OCI-LY3 (cell line): ENCODE data around the gene CASQ2.

ENCODE experiments used
- H2AFZ ChIP-seq: fragments of 200-600, 300-600 bp; shearing (Covaris generic); 2 replicates; pipeline ENCODE4 v1.6.0; 2014; ENCODE audit warnings: antibody characterized with exemption, low read depth, low read length
- H3K27ac ChIP-seq: fragments of 200-600, 300-600 bp; sonication (generic); 2 replicates; pipeline ENCODE4 v1.5.1; 2014; ENCODE audit warnings: mild to moderate bottlenecking, low read length, moderate library complexity, mixed read lengths
- H3K27me3 ChIP-seq: fragments of 200-600, 300-600 bp; sonication (generic); 2 replicates; pipeline ENCODE4 v1.6.1; 2014; ENCODE audit warnings: low read depth, low read length, mixed read lengths
- H3K36me3 ChIP-seq: fragments of 200-600, 300-600 bp; sonication (generic); replicated peaks from 2 replicates; pipeline ENCODE3; 2014; ENCODE audit warnings: low read depth, low read length, mixed read lengths
- H3K4me1 ChIP-seq: fragments of 300-600, 200-600 bp; sonication (generic); 2 replicates; pipeline ENCODE4 v1.6.1; 2014; ENCODE audit warnings: low read length, mixed read lengths
- H3K4me2 ChIP-seq: fragments of 200-600, 300-600 bp; sonication (generic); 2 replicates; pipeline ENCODE4 v1.6.1; 2014; ENCODE audit warnings: low read length, mixed read lengths
- H3K4me3 ChIP-seq: fragments of 300-600, 200-600 bp; sonication (generic); 2 replicates; pipeline ENCODE4 v1.5.1; 2014; ENCODE audit warnings: antibody characterized with exemption, mild to moderate bottlenecking, low read length, moderate library complexity
- H3K79me2 ChIP-seq: fragments of 300-600, 200-600 bp; shearing (Covaris generic); 2 replicates; pipeline ENCODE4 v1.6.1; 2014; ENCODE audit warnings: mild to moderate bottlenecking, low read length, mixed read lengths
- H3K9ac ChIP-seq: fragments of 300-600, 200-600 bp; shearing (Covaris generic); 2 replicates; pipeline ENCODE4 v1.6.0; 2014; ENCODE audit warnings: mild to moderate bottlenecking, low read length, moderate library complexity
- H3K9me3 ChIP-seq: fragments of 200-600, 300-600 bp; shearing (Covaris generic); 2 replicates; pipeline ENCODE4 v1.6.1; 2014; ENCODE audit warnings: low read length, mixed read lengths; ENCODE audit not compliant: insufficient read depth
- H4K20me1 ChIP-seq: fragments of 200-600, 300-600 bp; sonication (generic); 2 replicates; pipeline ENCODE4 v1.6.1; 2016; ENCODE audit warnings: low read length, mixed read lengths; ENCODE audit not compliant: insufficient read depth
- CTCF ChIP-seq: fragments of 200-600, 300-600 bp; sonication (generic); IDR thresholded peaks from 2 replicates; pipeline ENCODE4 v1.5.1; 2014; ENCODE audit warnings: antibody characterized with exemption, low read length, low read depth
- EZH2phosphoT487 ChIP-seq: fragments of 200-600 bp; shearing (Covaris generic); IDR thresholded peaks from 2 replicates; pipeline ENCODE4 v1.6.1; 2018; ENCODE audit warnings: antibody characterized with exemption, mixed run types, low read depth

CASQ2 gene

GRCh38 chr1:115672224-115673009, 96.1 kb downstream of the CASQ2 start:
- no peaks in the 10 kb centered on the region for H3K79me2 ChIP-seq
- no peaks in the 10 kb centered on the region for H4K20me1 ChIP-seq
- no peak overlapping the region for H3K4me3 ChIP-seq
- no peak overlapping the region for H3K27ac ChIP-seq
- peaks cover 4% of the 10 kb centered on the region; the same call in 1 of the 2 replicates for H3K4me1 ChIP-seq
- H3K27me3 ChIP-seq, result no peaks in the 10 kb centered on the region
- no peak overlapping the region for H3K9ac ChIP-seq
- H3K4me2 ChIP-seq, result no peak overlapping the region
- H2AFZ ChIP-seq, result no peak overlapping the region
- TF ChIP-seq CTCF, result no peak
- no peak for TF ChIP-seq EZH2phosphoT487
- H3K36me3 ChIP-seq, result no peaks in the 10 kb centered on the region
- no peaks in the 10 kb centered on the region for H3K9me3 ChIP-seq

GRCh38 chr1:115671176-115671934, 97.2 kb downstream of the CASQ2 start:
- no peak overlapping the region for H3K9ac ChIP-seq
- no peaks in the 10 kb centered on the region for H3K79me2 ChIP-seq

GRCh38 chr1:115670476-115671175, 97.9 kb downstream of the CASQ2 start:
- TF ChIP-seq EZH2phosphoT487, result no peak
- no peak for TF ChIP-seq CTCF
- peaks cover 4% of the 10 kb centered on the region; the same call in 1 of the 2 replicates for H3K4me1 ChIP-seq
- no peaks in the 10 kb centered on the region for H3K27me3 ChIP-seq
- no peak overlapping the region for H3K27ac ChIP-seq
- H4K20me1 ChIP-seq, result no peaks in the 10 kb centered on the region
- no peak overlapping the region for H3K9ac ChIP-seq
- H3K4me3 ChIP-seq, result no peak overlapping the region
- H2AFZ ChIP-seq, result no peak overlapping the region
- H3K9me3 ChIP-seq, result no peaks in the 10 kb centered on the region
- H3K4me2 ChIP-seq, result no peak overlapping the region
- no peaks in the 10 kb centered on the region for H3K36me3 ChIP-seq
- H3K79me2 ChIP-seq, result no peaks in the 10 kb centered on the region

More at GRCh38 chr1:115671176-115671934, 97.2 kb downstream of the CASQ2 start:
- peaks cover 4% of the 10 kb centered on the region; the same call in 1 of the 2 replicates for H3K4me1 ChIP-seq
- no peak overlapping the region for H3K4me2 ChIP-seq
- no peaks in the 10 kb centered on the region for H4K20me1 ChIP-seq
- no peaks in the 10 kb centered on the region for H3K9me3 ChIP-seq
- TF ChIP-seq EZH2phosphoT487 (no peak), CTCF (no peak)
- H3K27me3 ChIP-seq, result no peaks in the 10 kb centered on the region
- H2AFZ ChIP-seq, result no peak overlapping the region
- H3K27ac ChIP-seq, result no peak overlapping the region
- H3K36me3 ChIP-seq, result no peaks in the 10 kb centered on the region
- H3K4me3 ChIP-seq, result no peak overlapping the region

- Histone ChIP-seq H3K4me1 (peaks cover 4% of the 10 kb centered on the region; the same call in 1 of the 2 replicates), H3K4me2 (no peak overlapping the region), H3K9me3 (no peaks in the 10 kb centered on the region), H3K4me3 (no peak overlapping the region), H3K27me3 (no peaks in the 10 kb centered on the region), H3K27ac (no peak overlapping the region), H3K9ac (no peak overlapping the region), H4K20me1 (no peaks in the 10 kb centered on the region), H2AFZ (no peak overlapping the region), H3K79me2 (no peaks in the 10 kb centered on the region), H3K36me3 (no peaks in the 10 kb centered on the region)
- TF ChIP-seq CTCF, result no peak
Observed at GRCh38 chr1:115669886-115670285, 98.6 kb downstream of the CASQ2 start.
